NCI-H1417 treated with DMSO at 0.1 percent for 48 hours (cell line): ENCODE results near the gene SLC25A26.

Source experiments
- DNase-seq: peaks from one replicate; lab custom pipeline; 2025; lab: John Stamatoyannopoulos, UW

The SLC25A26 gene

GRCh38 chr3:66322436-66322835 lies 101.6 kb downstream of the SLC25A26 start:
- no peak for DNase-seq

DNA sequence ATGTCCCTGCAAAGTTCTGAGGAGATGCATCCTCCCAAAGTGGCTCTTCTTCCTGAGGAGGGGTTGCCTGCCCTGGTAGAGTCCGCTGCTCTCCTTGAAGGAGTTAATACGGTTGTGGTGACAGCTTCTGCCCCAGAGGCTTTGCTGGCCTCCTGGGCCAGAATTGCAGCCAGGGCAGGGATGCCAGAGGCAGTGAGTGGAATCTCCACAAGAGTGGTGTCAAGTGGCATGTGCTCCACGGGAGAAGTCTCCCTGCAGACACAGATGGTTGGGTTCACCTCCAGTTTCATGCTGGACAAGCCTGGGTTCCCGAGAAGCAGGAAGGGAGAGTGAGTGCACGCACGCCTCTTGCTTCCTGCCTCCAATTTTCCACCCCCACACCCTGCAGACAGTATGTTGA lies 105.5 kb downstream of the SLC25A26 start:
- DNase-seq: no peak

DNA sequence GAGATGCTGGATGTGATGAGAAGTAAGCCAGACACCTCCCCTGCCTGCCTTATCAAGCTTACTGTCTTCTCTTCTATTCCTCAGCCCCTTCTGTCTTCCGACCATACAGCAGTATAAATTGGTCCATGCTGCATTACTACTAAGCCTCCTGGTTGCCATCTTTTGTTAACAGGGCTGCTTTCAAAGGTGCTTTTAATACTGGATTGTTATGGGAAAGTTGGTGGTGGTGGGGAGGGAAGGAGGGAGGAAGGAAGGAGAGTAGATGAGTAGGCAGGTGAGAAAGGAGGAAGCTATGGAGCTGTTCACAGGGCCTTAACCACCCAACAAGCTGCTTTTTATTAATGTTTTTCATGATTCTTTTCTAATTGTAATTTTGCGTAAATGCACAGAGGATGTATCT lies 114.9 kb downstream of the SLC25A26 start:
- no peak for DNase-seq

DNA sequence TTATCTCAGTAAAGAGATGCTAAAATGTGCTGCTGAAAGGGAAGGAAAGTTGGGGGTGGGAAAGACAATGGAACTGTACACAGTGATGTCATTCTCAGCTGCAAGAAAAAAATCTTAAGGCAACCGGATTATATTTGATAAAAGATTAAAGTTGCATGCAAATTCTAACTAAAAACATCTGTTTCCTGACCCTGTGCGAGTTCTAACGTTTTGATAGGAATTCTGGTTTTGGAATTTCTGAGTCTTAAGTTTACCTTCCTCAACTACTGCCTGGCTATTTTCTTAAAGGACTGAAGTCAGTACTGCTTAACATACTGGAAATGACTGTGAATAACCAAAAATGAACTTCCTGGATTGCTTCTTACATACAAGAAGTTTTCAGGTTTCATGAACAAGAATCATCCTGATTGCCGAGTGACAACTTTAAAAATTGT lies 115.5 kb downstream of the SLC25A26 start:
- no peak for DNase-seq

DNA sequence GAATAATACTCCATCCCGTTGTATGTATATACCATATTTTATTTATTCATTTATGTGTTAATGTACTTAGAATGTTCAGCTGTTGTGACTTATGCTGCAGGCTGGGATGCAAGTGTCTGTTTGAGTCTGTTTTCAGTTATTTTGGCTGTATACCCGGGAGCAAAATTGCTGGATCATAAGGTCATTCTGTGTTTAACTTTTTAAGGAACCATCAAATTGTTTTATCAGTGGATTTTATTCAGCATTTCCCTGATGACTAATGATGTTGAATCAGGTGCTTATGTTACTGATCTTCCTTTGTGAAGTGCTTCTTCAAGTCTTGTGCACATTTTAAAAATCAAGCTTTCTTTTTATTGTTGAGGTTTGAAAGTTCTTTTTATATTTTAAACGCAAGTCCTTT lies 118.1 kb downstream of the SLC25A26 start:
- no peak for DNase-seq

DNA sequence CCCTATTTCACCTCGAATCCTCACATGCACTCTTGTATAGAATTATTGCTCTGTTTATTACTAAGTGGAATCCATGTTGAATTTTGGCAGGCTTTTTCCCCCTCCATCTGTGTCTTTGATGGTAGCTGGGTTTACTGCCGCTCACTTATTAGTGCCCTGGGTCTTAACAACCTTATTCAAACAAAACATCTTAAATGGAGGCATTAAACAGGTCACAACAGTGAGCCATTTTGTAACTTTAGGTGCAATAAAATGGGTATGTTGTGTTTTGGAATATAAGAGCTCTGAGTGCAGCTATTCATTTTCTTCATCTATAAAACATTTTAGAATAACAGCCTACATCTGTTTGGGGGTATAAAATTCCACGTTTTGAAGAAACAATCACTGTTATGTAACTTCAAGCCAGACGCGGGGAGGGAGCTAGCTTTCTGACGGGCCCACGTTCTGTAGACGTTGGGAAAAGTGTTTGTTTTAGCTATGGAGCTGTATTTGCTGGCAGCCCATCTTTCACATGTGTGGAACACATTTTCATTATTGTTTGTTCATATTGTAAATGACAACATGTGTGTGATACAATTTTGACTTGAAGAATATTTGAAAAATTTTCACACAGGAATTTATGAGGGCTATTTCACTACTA lies 122.0 kb downstream of the SLC25A26 start:
- no peak for DNase-seq

GRCh38 chr3:66344391-66344811 lies 123.6 kb downstream of the SLC25A26 start:
- no peak for DNase-seq

- DNase-seq: no peak
Observed at GRCh38 chr3:66344848-66345578, 124.2 kb downstream of the SLC25A26 start.

- DNase-seq: no peak
Observed at GRCh38 chr3:66348704-66349103, 127.9 kb downstream of the SLC25A26 start.

DNA sequence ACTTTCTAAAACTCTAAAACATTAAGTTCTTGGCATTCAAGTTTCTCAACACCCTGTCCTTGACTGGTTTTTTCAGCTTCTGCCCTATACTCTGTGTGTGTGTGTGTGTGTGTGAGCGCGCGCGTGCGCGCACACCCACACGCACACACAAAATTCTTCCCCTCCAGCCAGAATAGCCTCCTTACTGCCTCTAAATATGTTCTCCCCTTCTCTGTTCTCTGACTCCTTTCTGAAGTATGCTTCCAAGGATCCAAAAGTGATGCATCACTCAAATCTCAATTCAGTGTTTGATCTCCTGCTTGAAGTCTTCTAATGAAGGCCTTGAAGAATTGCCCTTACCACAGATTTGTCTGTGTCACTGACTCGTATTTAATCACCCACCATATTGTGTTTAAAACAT lies 129.8 kb downstream of the SLC25A26 start:
- DNase-seq: no peak

GRCh38 chr3:66353039-66353438 lies 132.2 kb downstream of the SLC25A26 start:
- DNase-seq: no peak

GRCh38 chr3:66353530-66353929 lies 132.7 kb downstream of the SLC25A26 start:
- no peak for DNase-seq

DNA sequence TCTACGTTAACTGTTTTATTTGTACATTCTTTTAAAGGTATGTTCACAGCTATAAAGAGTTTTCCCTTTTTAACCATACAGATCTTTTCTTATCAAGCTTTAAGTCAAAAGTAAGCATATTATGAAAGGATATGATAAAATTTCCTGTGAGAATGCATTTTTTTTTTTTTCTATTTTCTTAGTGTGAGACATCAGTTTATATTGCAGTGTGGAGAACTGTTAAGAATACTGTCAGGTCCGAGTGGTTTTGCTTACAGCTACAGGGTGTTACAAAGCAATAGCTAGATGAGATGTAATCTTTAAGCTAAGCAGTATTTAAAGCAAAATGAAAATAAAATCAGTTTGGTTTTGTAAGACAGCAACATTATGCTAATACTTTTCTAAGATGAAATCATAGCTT lies 133.2 kb downstream of the SLC25A26 start:
- DNase-seq: no peak

GRCh38 chr3:66355394-66355793 lies 134.6 kb downstream of the SLC25A26 start:
- DNase-seq: no peak

GRCh38 chr3:66355997-66356396 lies 135.2 kb downstream of the SLC25A26 start:
- DNase-seq: no peak

GRCh38 chr3:66361356-66361755 lies 140.6 kb downstream of the SLC25A26 start:
- DNase-seq: no peak

GRCh38 chr3:66362541-66362941 lies 141.7 kb downstream of the SLC25A26 start:
- no peak for DNase-seq

DNA sequence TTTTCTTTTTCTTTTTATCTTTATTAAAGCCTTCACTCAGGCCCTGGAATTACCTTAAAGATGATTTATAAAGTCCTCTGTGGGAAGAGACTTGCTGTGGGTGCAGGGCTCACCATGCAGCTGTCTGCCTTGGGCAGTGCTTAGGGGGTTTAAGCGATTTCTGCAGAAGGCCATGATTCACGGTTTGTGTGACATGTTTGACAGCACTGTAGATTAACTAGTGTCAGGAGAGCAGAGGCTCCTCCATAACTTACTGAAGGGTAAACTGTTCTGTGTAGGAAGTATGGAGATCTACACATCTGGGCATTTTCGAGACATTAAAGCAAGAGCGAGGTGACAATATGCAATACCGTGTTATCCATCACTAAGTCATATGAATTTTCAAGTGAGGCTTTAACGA lies 142.3 kb downstream of the SLC25A26 start:
- no peak for DNase-seq

DNA sequence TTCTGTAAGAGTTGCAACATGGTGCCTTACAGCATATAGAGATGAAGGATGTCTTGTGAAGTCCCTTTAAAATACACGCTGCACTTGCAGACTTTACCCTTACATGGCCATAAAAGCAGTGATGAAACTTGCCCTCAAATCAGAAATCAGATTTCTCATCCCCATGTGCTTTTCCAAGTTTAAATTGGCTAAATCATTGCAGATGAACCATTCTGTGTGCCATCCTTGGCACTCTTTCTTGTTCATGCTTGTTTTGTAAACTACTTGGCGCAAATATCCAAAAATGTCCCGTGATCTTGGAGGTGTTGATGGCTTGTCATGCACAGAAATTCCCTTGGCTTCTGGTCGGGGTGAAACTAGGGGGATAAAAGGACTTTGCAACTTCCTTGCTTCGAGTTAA lies 144.3 kb downstream of the SLC25A26 start:
- no peak for DNase-seq

DNA sequence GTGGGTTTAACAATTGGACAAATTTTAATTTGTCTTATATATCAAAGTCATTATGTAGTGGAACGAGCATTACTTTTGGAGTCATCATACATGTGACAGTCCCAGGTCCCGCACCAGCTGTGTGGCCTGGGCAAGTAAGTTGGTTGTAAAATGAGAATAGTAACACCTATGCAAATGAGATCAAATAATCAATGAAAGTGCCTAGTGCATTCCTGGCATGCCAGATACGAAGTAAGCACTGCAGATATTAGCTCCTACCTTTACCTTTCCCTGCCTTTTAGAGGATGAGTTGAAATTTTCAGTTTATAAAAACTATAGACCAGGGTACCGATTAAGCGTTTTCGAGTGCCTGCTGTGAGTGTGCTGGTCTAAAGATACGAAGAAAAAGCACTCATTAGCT lies 145.9 kb downstream of the SLC25A26 start:
- DNase-seq: no peak

DNA sequence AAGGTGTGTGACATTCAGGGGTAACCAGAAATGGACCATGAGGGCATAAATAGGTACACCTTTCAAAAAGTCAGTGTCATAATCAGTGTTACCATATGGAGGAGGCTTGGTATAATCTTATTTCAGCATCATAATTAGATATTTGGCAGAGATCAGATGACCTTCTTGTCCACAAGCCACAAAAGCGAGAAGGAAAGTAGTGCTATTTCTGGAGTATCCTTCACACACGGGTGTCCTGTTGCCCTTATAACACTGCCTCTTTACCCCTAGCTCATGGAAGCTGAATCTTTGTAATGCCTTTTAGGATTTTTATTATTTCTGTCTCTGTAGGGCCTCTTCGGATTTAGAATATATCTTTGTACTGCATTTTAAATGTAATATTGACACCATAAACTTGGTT lies 147.2 kb downstream of the SLC25A26 start:
- DNase-seq: no peak

DNA sequence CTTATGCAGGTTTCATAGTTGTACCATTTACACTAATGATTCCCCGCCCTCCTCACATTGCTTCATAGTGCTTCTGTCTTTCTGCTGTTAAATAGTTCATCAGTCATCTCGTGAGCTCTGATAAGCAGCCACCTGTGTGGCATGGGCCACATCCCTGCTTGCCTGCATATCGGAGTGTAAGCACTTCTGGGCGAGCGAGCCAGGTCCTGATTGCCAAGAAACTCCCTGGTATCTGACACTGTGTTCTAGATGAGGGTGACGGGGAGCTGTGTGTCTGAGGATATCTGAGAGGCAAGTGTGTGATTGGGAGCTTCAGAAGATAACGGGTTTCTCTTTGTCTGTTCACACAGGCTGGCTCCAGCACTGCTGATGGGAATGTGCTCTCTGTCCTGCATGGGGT lies 149.4 kb downstream of the SLC25A26 start:
- no peak for DNase-seq

GRCh38 chr3:66371432-66371831 lies 150.6 kb downstream of the SLC25A26 start:
- no peak for DNase-seq
